Uterus (tissue), 4 donors: Measurements from ENCODE around the gene ADPRHL1. TPM values are rescaled to one million over a fixed set of nuclear protein-coding genes. Genes with fewer than 3 reads are reported as not detected.
"Not testable (repeated sequence)": the region's sequence is repeated elsewhere in the genome, so short reads cannot be mapped to it uniquely, and the experiment has no call there.

ENCODE experiments used
- DNase-seq, 2 donors: peaks; one replicate each; pipeline ENCODE4 v3.0.0-alpha.2; 2019 to 2020
- H3K27ac ChIP-seq, 2 donors: fragments of 200-600 bp; sonication (generic); 1 replicate in 1 of 2; 2 replicates in 1 of 2; pipeline ENCODE4 v1.5.1; 2016 to 2018
- H3K27me3 ChIP-seq, 2 donors: fragments of 200-600 bp; sonication (generic); one replicate each; pipeline ENCODE4 v1.5.1; 2018 to 2019; ENCODE audit warnings: control low read depth in 1 of 2
- H3K36me3 ChIP-seq, 2 donors: fragments of 200-600 bp; sonication (generic); one replicate each; pipeline ENCODE4 v1.5.1; 2019; ENCODE audit warnings: control low read depth in 1 of 2
- H3K4me1 ChIP-seq, 2 donors: fragments of 200-600 bp; sonication (generic); one replicate each; pipeline ENCODE4 v1.5.1; 2018 to 2019; ENCODE audit warnings: control low read depth in 1 of 2
- H3K4me3 ChIP-seq, 2 donors: fragments of 200-600 bp; sonication (generic); 1 replicate in 1 of 2; 2 replicates in 1 of 2; pipeline ENCODE4 v1.5.1; 2018 to 2019; ENCODE audit warnings: mild to moderate bottlenecking in 1 of 2
- H3K9me3 ChIP-seq, 2 donors: fragments of 200-600 bp; sonication (generic); one replicate each; pipeline ENCODE4 v1.5.1; 2019; ENCODE audit warnings: control low read depth in 1 of 2
- CTCF ChIP-seq, 4 experiments: fragments of 200-600 bp in 2 of 4; fragments of 450-650 bp in 2 of 4; sonication (generic) in 2 of 4; IDR thresholded peaks; one replicate each; pipeline ENCODE4 v1.5.1; 2016 to 2019; ENCODE audit warnings: antibody characterized with exemption in 4 of 4, mild to moderate bottlenecking in 2 of 4, moderate library complexity in 1 of 4
- POLR2A ChIP-seq, 2 donors: fragments of 450-650 bp; IDR thresholded peaks; one replicate each; pipeline ENCODE4 v1.6.1; 2016; ENCODE audit warnings: antibody characterized with exemption in 2 of 2, mild to moderate bottlenecking in 1 of 2, moderate library complexity in 1 of 2
- intact Hi-C: fragments of 100-400 bp; cut with DNase I; formaldehyde crosslinking; loops from one replicate; pipeline ENCODE4 v1.15.1; 2023; ENCODE audit warnings: low total_unique reads
- total RNA-seq, 4 donors: library from RNA; depleted of rRNA in 3 of 4; stranded (reverse); fragments of >200 nt in 3 of 4; gene quantifications; one replicate each; pipeline versions ENCODE4 v1.1.0 to v1.2.4, GENCODE V29; 2014 to 2023
- donor health status: DM: yes; HTN: yes; CAD: no.

The ADPRHL1 gene
- total RNA-seq, 4 donors from 2014 or later: 1.6 to 3.3 TPM; not detected in 2

- H3K4me1 ChIP-seq: peaks cover 0 to under 1% of the 10 kb centered on the region in 2 donors
- H3K9me3 ChIP-seq: no peaks in the 10 kb centered on the region
- intact Hi-C loops: no loop called here
- no peak overlapping the region for H3K27ac ChIP-seq
- no peak for DNase-seq
- no peaks in the 10 kb centered on the region for H3K36me3 ChIP-seq
- H3K27me3 ChIP-seq: no peaks in the 10 kb centered on the region
- H3K4me3 ChIP-seq: no peak overlapping the region
- TF ChIP-seq POLR2A (IDR thresholded peaks at IDR 0.05) (no peak), CTCF (IDR thresholded peaks at IDR 0.05) (no peak)
Measured at GRCh38 chr13:113371061-113371460, 82.2 kb downstream of the ADPRHL1 start.

DNA sequence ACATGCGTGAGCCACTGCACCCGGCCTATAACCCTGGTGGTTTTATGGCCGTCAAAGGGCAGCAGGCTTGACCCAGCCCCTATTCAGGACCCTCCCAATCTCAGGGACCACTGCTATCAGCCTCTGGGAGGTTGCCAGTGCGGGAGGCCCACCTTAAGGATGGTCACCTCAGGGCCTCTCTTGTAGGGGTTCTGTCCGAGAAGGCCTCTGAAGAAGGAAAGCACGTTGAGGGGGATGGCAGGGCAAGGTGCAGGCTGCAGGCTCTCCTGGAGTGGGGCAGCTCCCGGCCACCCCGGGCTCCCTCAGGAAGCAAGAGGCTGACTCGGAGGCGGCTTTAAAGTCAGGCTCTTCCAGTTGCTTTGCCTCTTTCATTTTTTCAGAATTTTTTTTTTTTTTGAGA, 83.4 kb downstream of the ADPRHL1 start:
- H3K9me3 ChIP-seq: no peaks in the 10 kb centered on the region
- no peak for DNase-seq
- TF ChIP-seq POLR2A (IDR thresholded peaks at IDR 0.05): no peak
- no peak for TF ChIP-seq CTCF (IDR thresholded peaks at IDR 0.05)
- H3K4me1 ChIP-seq: peaks cover 0 to 8% of the 10 kb centered on the region in 2 donors
- intact Hi-C loops: no loop called here
- no peak overlapping the region for H3K27ac ChIP-seq
- H3K36me3 ChIP-seq: no peaks in the 10 kb centered on the region
- no peaks in the 10 kb centered on the region for H3K27me3 ChIP-seq
- H3K4me3 ChIP-seq: no peak overlapping the region

- Histone ChIP-seq H3K9me3 (no peaks in the 10 kb centered on the region), H3K27ac (no peak overlapping the region), H3K4me1 (peaks cover 0 to 8% of the 10 kb centered on the region in 2 donors), H3K27me3 (no peaks in the 10 kb centered on the region), H3K36me3 (no peaks in the 10 kb centered on the region), H3K4me3 (no peak overlapping the region)
- no peak for TF ChIP-seq CTCF (IDR thresholded peaks at IDR 0.05)
- no peak for TF ChIP-seq POLR2A (IDR thresholded peaks at IDR 0.05)
- DNase-seq: no peak
- intact Hi-C loops: no loop called here
Measured at GRCh38 chr13:113369189-113369588, 84.1 kb downstream of the ADPRHL1 start.

DNA sequence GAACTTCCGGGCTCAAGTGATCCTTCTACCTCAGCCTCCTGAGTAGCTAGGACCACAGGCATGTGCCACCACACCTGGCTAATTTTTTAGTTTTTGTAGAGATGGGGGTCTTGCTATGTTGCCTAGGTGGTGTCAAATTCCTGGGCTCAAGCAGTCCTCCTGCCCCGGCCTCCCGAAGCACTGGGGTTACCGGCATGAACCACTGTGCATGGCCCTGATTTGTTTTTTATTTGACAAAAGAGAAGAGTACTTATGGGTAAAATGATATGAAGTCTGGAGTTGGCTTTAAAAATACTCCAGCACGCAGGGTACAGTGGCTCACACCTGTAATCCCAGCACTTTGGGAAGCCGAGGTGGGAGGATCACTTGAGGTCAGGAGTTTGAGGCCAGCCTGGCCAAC, 84.9 kb downstream of the ADPRHL1 start:
- intact Hi-C loops, H3K4me3 ChIP-seq, H3K36me3 ChIP-seq, DNase-seq, H3K27me3 ChIP-seq, H3K4me1 ChIP-seq, H3K9me3 ChIP-seq, H3K27ac ChIP-seq: not testable (repeated sequence)

GRCh38 chr13:113367771-113368170, 85.5 kb downstream of the ADPRHL1 start:
- Histone ChIP-seq H3K4me3 (no peak overlapping the region), H3K27ac (no peak overlapping the region), H3K36me3 (no peaks in the 10 kb centered on the region), H3K9me3 (no peaks in the 10 kb centered on the region), H3K4me1 (peaks cover 0 to 8% of the 10 kb centered on the region in 2 donors), H3K27me3 (no peaks in the 10 kb centered on the region)
- DNase-seq: no peak
- TF ChIP-seq POLR2A (IDR thresholded peaks at IDR 0.05): no peak
- TF ChIP-seq CTCF (IDR thresholded peaks at IDR 0.05): no peak
- intact Hi-C loops: no loop called here

DNA sequence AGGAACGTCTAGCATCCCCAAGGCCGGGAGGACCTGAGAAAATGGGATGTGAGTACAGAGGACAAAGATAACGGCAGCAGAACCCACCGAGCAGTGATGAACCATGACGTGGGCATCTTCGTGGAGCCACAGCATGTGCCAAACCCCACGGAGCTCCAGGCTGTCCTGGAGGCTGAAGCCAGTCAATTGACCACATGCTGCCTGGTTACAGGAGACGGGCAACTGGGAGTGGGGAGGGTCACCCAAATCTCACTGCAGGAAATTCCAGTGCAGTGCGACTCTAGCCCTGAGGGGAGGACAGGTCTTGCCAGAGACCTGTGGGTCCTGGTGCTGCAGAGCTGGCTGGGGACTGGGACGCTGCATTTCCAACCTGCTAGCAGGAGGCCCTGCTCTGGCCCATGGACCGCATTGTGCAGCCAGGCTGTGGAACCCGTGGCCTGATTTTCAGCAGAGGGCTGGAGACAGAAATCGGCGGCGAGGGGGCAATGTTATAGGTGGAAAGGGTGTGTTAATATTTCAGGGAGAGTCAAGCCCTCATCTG, 86.2 kb downstream of the ADPRHL1 start:
- intact Hi-C loops: no loop called here
- H3K27me3 ChIP-seq: no peaks in the 10 kb centered on the region
- no peak overlapping the region for H3K4me3 ChIP-seq
- no peaks in the 10 kb centered on the region for H3K9me3 ChIP-seq
- H3K36me3 ChIP-seq: no peaks in the 10 kb centered on the region
- no peak for DNase-seq
- no peak for TF ChIP-seq CTCF (IDR thresholded peaks at IDR 0.05)
- no peak for TF ChIP-seq POLR2A (IDR thresholded peaks at IDR 0.05)
- H3K4me1 ChIP-seq: peaks cover 0 to 8% of the 10 kb centered on the region in 2 donors
- H3K27ac ChIP-seq: no peak overlapping the region
